Measurements from ENCODE around the gene C1QTNF7. TPM values are rescaled to one million over a fixed set of nuclear protein-coding genes. Genes with fewer than 3 reads are reported as not detected.
A peak's percentile ranks its signal among the peaks of the same experiment; 100 is the strongest.

Gene C1QTNF7
- total and polyA plus RNA-seq, 9 donors = 5.9 to 23.6 (median 14.1) TPM

- no peaks in the 10 kb centered on the region for H3K9me3 ChIP-seq
- no peaks in the 10 kb centered on the region for H3K36me3 ChIP-seq
- intact Hi-C loops (cut with DNase I) = loop anchor here in 1 of 4 donors (10.0 kb wide), 1 partner anchor 447 kb away; the partner anchor contains the start of gene CPEB2
- 13 to 32% (median 14%) methylated on average over 1 of the region's 1 CpG for WGBS, 3 donors
- no peaks in the 10 kb centered on the region for H3K27me3 ChIP-seq
- peaks cover 11% of the 10 kb centered on the region for H3K4me1 ChIP-seq (ENCODE audit: insufficient read depth)
- TF ChIP-seq CTCF (IDR thresholded peaks at IDR 0.05) (no peak), POLR2A (IDR thresholded peaks at IDR 0.05) (no peak)
- no peak for DNase-seq
- no peak overlapping the region for H3K27ac ChIP-seq
- H3K4me3 ChIP-seq = no peak overlapping the region
These were observed 23.5 kb downstream of the C1QTNF7 start for GRCh38 chr4:15451181-15451865.

GRCh38 chr4:15451866-15452765 lies 24.3 kb downstream of the C1QTNF7 start:
- intact Hi-C loops (cut with DNase I) = loop anchor here in 1 of 4 donors (10.0 kb wide), 1 partner anchor 447 kb away; the partner anchor contains the start of gene CPEB2
- TF ChIP-seq EP300 (IDR thresholded peaks at IDR 0.05) (no peak), POLR2A (IDR thresholded peaks at IDR 0.05) (no peak), CTCF (IDR thresholded peaks at IDR 0.05) (no peak)
- H3K27ac ChIP-seq = no peak overlapping the region
- H3K4me3 ChIP-seq = no peak overlapping the region
- no peaks in the 10 kb centered on the region for H3K9me3 ChIP-seq
- no peak for DNase-seq
- no peaks in the 10 kb centered on the region for H3K36me3 ChIP-seq
- peaks cover 12% of the 10 kb centered on the region for H3K4me1 ChIP-seq (ENCODE audit: insufficient read depth)
- H3K27me3 ChIP-seq = no peaks in the 10 kb centered on the region
- WGBS, 3 donors = 24 to 34% (median 32%) methylated on average over 4 of the region's 4 CpGs

GRCh38 chr4:15455290-15455689 lies 27.5 kb downstream of the C1QTNF7 start:
- no peak for TF ChIP-seq POLR2A (IDR thresholded peaks at IDR 0.05)
- TF ChIP-seq CTCF (IDR thresholded peaks at IDR 0.05) = no peak
- TF ChIP-seq EP300 (IDR thresholded peaks at IDR 0.05) = no peak
- Histone ChIP-seq H3K4me3 (no peak overlapping the region), H3K4me1 (ENCODE audit: insufficient read depth) (peaks cover 14% of the 10 kb centered on the region), H3K27me3 (no peaks in the 10 kb centered on the region), H3K9me3 (no peaks in the 10 kb centered on the region), H3K36me3 (no peaks in the 10 kb centered on the region), H3K27ac (no peak overlapping the region)
- 88 to 94% (median 93%) methylated on average over 3 of the region's 3 CpGs for WGBS, 3 donors
- DNase-seq = peak in 1 of 5 donors; percentile 67
- intact Hi-C loops (cut with DNase I) = loop anchor here in 3 of 4 donors (5.0 to 10.0 kb wide), 3 partner anchors 218 to 450 kb away; partner anchors contain the start of gene CPEB2 (in 1 of the 3)

- 22 to 25% (median 24%) methylated on average over 7 of the region's 7 CpGs for WGBS, 3 donors
- Histone ChIP-seq H3K27ac (peak overlapping the region in 1 of 2 donors; percentile 2), H3K4me3 (no peak overlapping the region), H3K4me1 (ENCODE audit: insufficient read depth) (peaks cover 5% of the 10 kb centered on the region), H3K9me3 (no peaks in the 10 kb centered on the region), H3K27me3 (no peaks in the 10 kb centered on the region), H3K36me3 (no peaks in the 10 kb centered on the region)
- intact Hi-C loops (cut with DNase I) = loop anchor here (2.0 to 10.0 kb wide), 4 partner anchors 219 to 453 kb away; partner anchors contain the start of gene CPEB2 (in 1 of the 4)
- TF ChIP-seq CTCF (IDR thresholded peaks at IDR 0.05) = peak; percentile 56 to 81 (median 74)
- no peak for TF ChIP-seq POLR2A (IDR thresholded peaks at IDR 0.05)
- TF ChIP-seq EP300 (IDR thresholded peaks at IDR 0.05) = peak; percentile 24
- no peak for DNase-seq
These were observed 29.8 kb downstream of the C1QTNF7 start for GRCh38 chr4:15457406-15458201.

Data from ovary (tissue), 9 donors.